NCI-H1694 (cell line): ENCODE measurements around the gene SOX1.

ENCODE experiments used
- DNase-seq: peaks from one replicate; lab custom pipeline; 2025; lab: John Stamatoyannopoulos, UW

The SOX1 gene

GRCh38 chr13:112072534-112073244, 5.7 kb downstream of the SOX1 start:
- no peak for DNase-seq

GRCh38 chr13:112073245-112074138, 6.5 kb downstream of the SOX1 start:
- DNase-seq, result no peak

GRCh38 chr13:112074139-112074865, 7.4 kb downstream of the SOX1 start:
- DNase-seq, result no peak

- no peak for DNase-seq
Observed at GRCh38 chr13:112077729-112078128, 10.8 kb downstream of the SOX1 start.

- no peak for DNase-seq
Observed at GRCh38 chr13:112078216-112078615, 11.3 kb downstream of the SOX1 start.

GRCh38 chr13:112078879-112079531, 12.1 kb downstream of the SOX1 start:
- no peak for DNase-seq

GRCh38 chr13:112079696-112080095, 12.7 kb downstream of the SOX1 start:
- no peak for DNase-seq

GRCh38 chr13:112083971-112084370, 17.0 kb downstream of the SOX1 start:
- no peak for DNase-seq

GRCh38 chr13:112092453-112092852, 25.5 kb downstream of the SOX1 start:
- DNase-seq, result no peak

GRCh38 chr13:112095354-112095753, 28.4 kb downstream of the SOX1 start:
- DNase-seq, result no peak

GRCh38 chr13:112096959-112097358, 30.0 kb downstream of the SOX1 start:
- no peak for DNase-seq

GRCh38 chr13:112097770-112098169, 30.8 kb downstream of the SOX1 start:
- DNase-seq, result no peak

- no peak for DNase-seq
Observed at GRCh38 chr13:112098699-112099098, 31.8 kb downstream of the SOX1 start.

GRCh38 chr13:112101360-112101930, 34.5 kb downstream of the SOX1 start:
- no peak for DNase-seq

- no peak for DNase-seq
Observed at GRCh38 chr13:112102243-112102642, 35.3 kb downstream of the SOX1 start.

- DNase-seq, result no peak
Observed at GRCh38 chr13:112103260-112103838, 36.4 kb downstream of the SOX1 start.

GRCh38 chr13:112103961-112104880, 37.3 kb downstream of the SOX1 start:
- DNase-seq, result no peak

- DNase-seq, result no peak
Observed at GRCh38 chr13:112104881-112105234, 37.9 kb downstream of the SOX1 start.

- no peak for DNase-seq
Observed at GRCh38 chr13:112105244-112105681, 38.3 kb downstream of the SOX1 start.

GRCh38 chr13:112105892-112106291, 38.9 kb downstream of the SOX1 start:
- no peak for DNase-seq
